Activated T-cell treated with anti-CD3 and anti-CD28 coated beads, Interleukin-2, amount 50 U/mL, for 4 hours (primary cell): ENCODE data around the gene FGF16. TPM values are rescaled to one million over a fixed set of nuclear protein-coding genes. Genes with fewer than 3 reads are reported as not detected.
"Not testable (repeated sequence)": the region's sequence is repeated elsewhere in the genome, so short reads cannot be mapped to it uniquely, and the experiment has no call there.

Source experiments
- ATAC-seq, 2 donors: fragments of 200-7000 bp; cut with Tn5 transposase; one replicate each; pipeline ENCODE4 v1.10.0; 2021
- DNase-seq: peaks from one replicate; pipeline ENCODE4 v3.0.0-alpha.2; 2020
- H3K27me3 Mint-ChIP-seq: one replicate; pipeline ENCODE4 v1.8.0; 2021; ENCODE audit warnings: low read depth, mixed read lengths
- H3K36me3 Mint-ChIP-seq: one replicate; pipeline ENCODE4 v1.8.0; 2022; ENCODE audit warnings: mixed read lengths; ENCODE audit not compliant: insufficient read depth
- H3K4me1 Mint-ChIP-seq: one replicate; pipeline ENCODE4 v1.8.0; 2021; ENCODE audit warnings: low read depth, mixed read lengths
- H3K4me3 Mint-ChIP-seq: one replicate; pipeline ENCODE4 v1.8.0; 2021; ENCODE audit warnings: mild to moderate bottlenecking, moderate library complexity, mixed read lengths
- H3K9me3 Mint-ChIP-seq: one replicate; pipeline ENCODE4 v1.8.0; 2021; ENCODE audit warnings: mixed read lengths
- total RNA-seq, 3 donors: library from RNA; stranded (reverse); gene quantifications; one replicate each; pipeline ENCODE4 v1.2.1, GENCODE V29; 2021

The FGF16 gene
- not detected for total RNA-seq

- Mint-ChIP-seq H3K36me3 (no peaks in the 10 kb centered on the region), H3K4me3 (peak within 1 kb of the TSS; percentile 74), H3K4me1 (peaks cover 8% of the 10 kb centered on the region), H3K27me3 (peaks cover 29% of the 10 kb centered on the region), H3K9me3 (no peaks in the 10 kb centered on the region)
- DNase-seq = no peak
- peak; percentile 43 to 64 for ATAC-seq
Observed at GRCh38 chrX:77446908-77447652, at the start of gene FGF16. Gene FGF16, plus strand, starts transcription at chrX:77447389. Its CDS starts 286 bp downstream, at chrX:77447675.

- no peaks in the 10 kb centered on the region for H3K4me1 Mint-ChIP-seq
- no peaks in the 10 kb centered on the region for H3K27me3 Mint-ChIP-seq
- no peaks in the 10 kb centered on the region for H3K36me3 Mint-ChIP-seq
- no peak overlapping the region for H3K4me3 Mint-ChIP-seq
- H3K9me3 Mint-ChIP-seq = no peaks in the 10 kb centered on the region
- no peak for DNase-seq
- ATAC-seq = no peak
Observed at GRCh38 chrX:77398330-77398954, 48.7 kb upstream of the FGF16 start.

- H3K4me1 Mint-ChIP-seq = no peaks in the 10 kb centered on the region
- H3K4me3 Mint-ChIP-seq = no peak overlapping the region
- ATAC-seq (no peak), DNase-seq (no peak)
- no peaks in the 10 kb centered on the region for H3K36me3 Mint-ChIP-seq
- H3K9me3 Mint-ChIP-seq = no peaks in the 10 kb centered on the region
- H3K27me3 Mint-ChIP-seq = peaks cover 2% of the 10 kb centered on the region
Observed at GRCh38 chrX:77404419-77404818, 42.8 kb upstream of the FGF16 start.

- not testable (repeated sequence) for H3K27me3 Mint-ChIP-seq, H3K36me3 Mint-ChIP-seq, H3K4me3 Mint-ChIP-seq, H3K9me3 Mint-ChIP-seq, ATAC-seq, H3K4me1 Mint-ChIP-seq, DNase-seq
Observed at GRCh38 chrX:77407821-77408220, 39.4 kb upstream of the FGF16 start.

- Mint-ChIP-seq H3K36me3 (no peaks in the 10 kb centered on the region), H3K27me3 (peaks cover 6% of the 10 kb centered on the region), H3K9me3 (peaks cover 4% of the 10 kb centered on the region), H3K4me1 (no peaks in the 10 kb centered on the region), H3K4me3 (no peak overlapping the region)
- DNase-seq (no peak), ATAC-seq (no peak)
Observed at GRCh38 chrX:77412631-77413030, 34.6 kb upstream of the FGF16 start.

- no peak for ATAC-seq
- H3K4me1 Mint-ChIP-seq = no peaks in the 10 kb centered on the region
- H3K36me3 Mint-ChIP-seq = no peaks in the 10 kb centered on the region
- peaks cover 4% of the 10 kb centered on the region for H3K9me3 Mint-ChIP-seq
- H3K27me3 Mint-ChIP-seq = peaks cover 4% of the 10 kb centered on the region
- no peak for DNase-seq
- H3K4me3 Mint-ChIP-seq = no peak overlapping the region
Observed at GRCh38 chrX:77415161-77415560, 32.0 kb upstream of the FGF16 start.

GRCh38 chrX:77415882-77416281 is 31.3 kb upstream of the FGF16 start:
- peaks cover 4% of the 10 kb centered on the region for H3K9me3 Mint-ChIP-seq
- H3K4me3 Mint-ChIP-seq = no peak overlapping the region
- peaks cover 4% of the 10 kb centered on the region for H3K27me3 Mint-ChIP-seq
- DNase-seq (no peak), ATAC-seq (no peak)
- H3K4me1 Mint-ChIP-seq = no peaks in the 10 kb centered on the region
- no peaks in the 10 kb centered on the region for H3K36me3 Mint-ChIP-seq

GRCh38 chrX:77422891-77423648 is 24.1 kb upstream of the FGF16 start:
- no peaks in the 10 kb centered on the region for H3K4me1 Mint-ChIP-seq
- H3K36me3 Mint-ChIP-seq = no peaks in the 10 kb centered on the region
- ATAC-seq (no peak), DNase-seq (no peak)
- H3K27me3 Mint-ChIP-seq = no peaks in the 10 kb centered on the region
- H3K9me3 Mint-ChIP-seq = peaks cover 4% of the 10 kb centered on the region
- H3K4me3 Mint-ChIP-seq = no peak overlapping the region

GRCh38 chrX:77426811-77427210 is 20.4 kb upstream of the FGF16 start:
- H3K4me3 Mint-ChIP-seq = no peak overlapping the region
- H3K4me1 Mint-ChIP-seq = no peaks in the 10 kb centered on the region
- no peaks in the 10 kb centered on the region for H3K9me3 Mint-ChIP-seq
- no peak for DNase-seq
- H3K27me3 Mint-ChIP-seq = no peaks in the 10 kb centered on the region
- ATAC-seq = no peak
- no peaks in the 10 kb centered on the region for H3K36me3 Mint-ChIP-seq

- Mint-ChIP-seq H3K4me1 (no peaks in the 10 kb centered on the region), H3K4me3 (no peak overlapping the region), H3K27me3 (no peaks in the 10 kb centered on the region), H3K36me3 (no peaks in the 10 kb centered on the region), H3K9me3 (no peaks in the 10 kb centered on the region)
- DNase-seq (no peak), ATAC-seq (no peak)
Observed at GRCh38 chrX:77427611-77428010, 19.6 kb upstream of the FGF16 start.

- no peak for DNase-seq
- no peaks in the 10 kb centered on the region for H3K27me3 Mint-ChIP-seq
- no peaks in the 10 kb centered on the region for H3K4me1 Mint-ChIP-seq
- ATAC-seq = no peak
- H3K36me3 Mint-ChIP-seq = no peaks in the 10 kb centered on the region
- no peaks in the 10 kb centered on the region for H3K9me3 Mint-ChIP-seq
- H3K4me3 Mint-ChIP-seq = no peak overlapping the region
Observed at GRCh38 chrX:77428551-77428950, 18.6 kb upstream of the FGF16 start.

- Mint-ChIP-seq H3K27me3 (peaks cover 1% of the 10 kb centered on the region), H3K4me3 (no peak overlapping the region), H3K36me3 (no peaks in the 10 kb centered on the region), H3K9me3 (no peaks in the 10 kb centered on the region), H3K4me1 (no peaks in the 10 kb centered on the region)
- ATAC-seq (no peak), DNase-seq (no peak)
Observed at GRCh38 chrX:77431227-77431626, 16.0 kb upstream of the FGF16 start.

GRCh38 chrX:77433001-77433400 is 14.2 kb upstream of the FGF16 start:
- ATAC-seq (no peak), DNase-seq (no peak)
- H3K4me3 Mint-ChIP-seq = no peak overlapping the region
- no peaks in the 10 kb centered on the region for H3K4me1 Mint-ChIP-seq
- H3K9me3 Mint-ChIP-seq = no peaks in the 10 kb centered on the region
- peaks cover 1% of the 10 kb centered on the region for H3K27me3 Mint-ChIP-seq
- no peaks in the 10 kb centered on the region for H3K36me3 Mint-ChIP-seq

- no peaks in the 10 kb centered on the region for H3K9me3 Mint-ChIP-seq
- no peaks in the 10 kb centered on the region for H3K36me3 Mint-ChIP-seq
- H3K4me3 Mint-ChIP-seq = no peak overlapping the region
- peaks cover 1% of the 10 kb centered on the region for H3K27me3 Mint-ChIP-seq
- ATAC-seq (no peak), DNase-seq (no peak)
- no peaks in the 10 kb centered on the region for H3K4me1 Mint-ChIP-seq
Observed at GRCh38 chrX:77434962-77435361, 12.2 kb upstream of the FGF16 start.

- H3K27me3 Mint-ChIP-seq = peaks cover 3% of the 10 kb centered on the region
- ATAC-seq (no peak), DNase-seq (no peak)
- no peaks in the 10 kb centered on the region for H3K4me1 Mint-ChIP-seq
- no peaks in the 10 kb centered on the region for H3K36me3 Mint-ChIP-seq
- H3K9me3 Mint-ChIP-seq = no peaks in the 10 kb centered on the region
- no peak overlapping the region for H3K4me3 Mint-ChIP-seq
Observed at GRCh38 chrX:77436271-77436670, 10.9 kb upstream of the FGF16 start.
